ENCODE results near the gene PTPRM.

The PTPRM gene

DNA sequence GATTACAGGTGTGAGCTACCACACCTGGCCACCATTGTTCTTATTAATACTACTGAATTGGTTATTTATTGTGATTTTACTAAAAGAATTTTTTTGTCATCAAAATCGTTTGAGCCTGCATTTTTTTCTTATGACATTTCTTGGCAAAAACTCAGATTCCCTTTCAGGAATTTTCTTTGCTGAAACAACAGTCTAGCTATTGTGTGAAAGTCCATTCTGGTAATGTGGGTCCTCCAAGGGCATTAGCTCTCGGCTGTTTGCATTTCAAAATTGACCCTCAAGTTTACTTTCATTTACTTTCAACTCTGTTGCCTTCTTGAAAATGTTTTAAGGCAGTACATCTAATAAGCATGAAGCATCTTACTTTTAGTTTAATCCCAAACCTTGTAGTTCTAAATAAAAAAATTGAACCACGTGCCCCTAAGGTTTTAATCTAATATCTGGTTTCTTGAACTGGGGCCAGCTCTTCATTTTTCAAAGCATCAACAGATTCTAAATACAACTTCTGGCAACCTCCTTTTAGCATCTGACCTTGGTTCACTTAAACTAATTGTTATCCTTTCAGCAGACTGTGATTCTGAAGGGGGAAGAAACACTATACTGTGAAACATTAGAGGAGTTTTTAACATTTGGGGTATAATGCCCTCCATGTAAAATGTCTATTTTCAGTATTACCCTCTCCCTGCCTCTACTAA lies 716.9 kb downstream of the PTPRM start:
- ChIA-PET CTCF (interaction anchor here (0.6 to 0.7 kb wide), 3 partner anchors 11 to 170 kb away, joined by 3 read pairs; no protein-coding TSS in a partner anchor), POLR2A (no interaction called here)
- Histone ChIP-seq H3K36me3 (ENCODE audit: control insufficient read depth in 2 of 2, insufficient read depth in 1 of 2, low read length in 2 of 2) (no peaks in the 10 kb centered on the region), H3K27ac (ENCODE audit: extremely low read depth, low read depth, low read length) (no peak overlapping the region), H3K9me3 (ENCODE audit: control insufficient read depth, insufficient read depth, low read depth, low read length) (no peaks in the 10 kb centered on the region), H3K4me1 (ENCODE audit: control insufficient read depth, insufficient read depth, low read length) (no peaks in the 10 kb centered on the region), H3K4me3 (ENCODE audit: low read depth, low read length) (no peak overlapping the region)
- TF ChIP-seq, protein P1, sequence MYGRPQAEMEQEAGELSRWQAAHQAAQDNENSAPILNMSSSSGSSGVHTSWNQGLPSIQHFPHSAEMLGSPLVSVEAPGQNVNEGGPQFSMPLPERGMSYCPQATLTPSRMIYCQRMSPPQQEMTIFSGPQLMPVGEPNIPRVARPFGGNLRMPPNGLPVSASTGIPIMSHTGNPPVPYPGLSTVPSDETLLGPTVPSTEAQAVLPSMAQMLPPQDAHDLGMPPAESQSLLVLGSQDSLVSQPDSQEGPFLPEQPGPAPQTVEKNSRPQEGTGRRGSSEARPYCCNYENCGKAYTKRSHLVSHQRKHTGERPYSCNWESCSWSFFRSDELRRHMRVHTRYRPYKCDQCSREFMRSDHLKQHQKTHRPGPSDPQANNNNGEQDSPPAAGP (tag by site-specific recombination; IDR thresholded peaks at IDR 0.05) = no peak
- TF ChIP-seq ZNF791 (tag by site-specific recombination; IDR thresholded peaks at IDR 0.05) (no peak), ZBTB17 (tag by site-specific recombination; IDR thresholded peaks at IDR 0.05) (no peak), ZNF777 (tag by site-specific recombination; IDR thresholded peaks at IDR 0.05; ENCODE audit: borderline replicate concordance) (no peak), ZNF10 (tag by site-specific recombination; IDR thresholded peaks at IDR 0.05) (no peak), ZEB2 (tag by site-specific recombination; IDR thresholded peaks at IDR 0.05) (no peak), ZNF16 (tag by site-specific recombination; IDR thresholded peaks at IDR 0.05; ENCODE audit: low read depth) (no peak), YY2 (tag by site-specific recombination; IDR thresholded peaks at IDR 0.05) (no peak), ZNF184 (tag by site-specific recombination; IDR thresholded peaks at IDR 0.05) (no peak), ZNF670 (tag by site-specific recombination; IDR thresholded peaks at IDR 0.05; ENCODE audit: low read depth) (no peak), ZNF37A (tag by site-specific recombination; IDR thresholded peaks at IDR 0.05) (no peak), ZNF837 (tag by site-specific recombination; IDR thresholded peaks at IDR 0.05) (no peak)
- TF ChIP-seq, protein P2, sequence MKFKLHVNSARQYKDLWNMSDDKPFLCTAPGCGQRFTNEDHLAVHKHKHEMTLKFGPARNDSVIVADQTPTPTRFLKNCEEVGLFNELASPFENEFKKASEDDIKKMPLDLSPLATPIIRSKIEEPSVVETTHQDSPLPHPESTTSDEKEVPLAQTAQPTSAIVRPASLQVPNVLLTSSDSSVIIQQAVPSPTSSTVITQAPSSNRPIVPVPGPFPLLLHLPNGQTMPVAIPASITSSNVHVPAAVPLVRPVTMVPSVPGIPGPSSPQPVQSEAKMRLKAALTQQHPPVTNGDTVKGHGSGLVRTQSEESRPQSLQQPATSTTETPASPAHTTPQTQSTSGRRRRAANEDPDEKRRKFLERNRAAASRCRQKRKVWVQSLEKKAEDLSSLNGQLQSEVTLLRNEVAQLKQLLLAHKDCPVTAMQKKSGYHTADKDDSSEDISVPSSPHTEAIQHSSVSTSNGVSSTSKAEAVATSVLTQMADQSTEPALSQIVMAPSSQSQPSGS (tag by site-specific recombination; IDR thresholded peaks at IDR 0.05; ENCODE audit: low read depth) = no peak
- TF ChIP-seq, protein P3, sequence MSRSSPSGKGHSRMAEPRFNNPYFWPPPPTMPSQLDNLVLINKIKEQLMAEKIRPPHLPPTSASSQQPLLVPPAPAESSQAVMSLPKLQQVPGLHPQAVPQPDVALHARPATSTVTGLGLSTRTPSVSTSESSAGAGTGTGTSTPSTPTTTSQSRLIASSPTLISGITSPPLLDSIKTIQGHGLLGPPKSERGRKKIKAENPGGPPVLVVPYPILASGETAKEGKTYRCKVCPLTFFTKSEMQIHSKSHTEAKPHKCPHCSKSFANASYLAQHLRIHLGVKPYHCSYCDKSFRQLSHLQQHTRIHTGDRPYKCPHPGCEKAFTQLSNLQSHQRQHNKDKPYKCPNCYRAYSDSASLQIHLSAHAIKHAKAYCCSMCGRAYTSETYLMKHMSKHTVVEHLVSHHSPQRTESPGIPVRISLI (tag by site-specific recombination; IDR thresholded peaks at IDR 0.05) = no peak
- TF ChIP-seq, protein P4, sequence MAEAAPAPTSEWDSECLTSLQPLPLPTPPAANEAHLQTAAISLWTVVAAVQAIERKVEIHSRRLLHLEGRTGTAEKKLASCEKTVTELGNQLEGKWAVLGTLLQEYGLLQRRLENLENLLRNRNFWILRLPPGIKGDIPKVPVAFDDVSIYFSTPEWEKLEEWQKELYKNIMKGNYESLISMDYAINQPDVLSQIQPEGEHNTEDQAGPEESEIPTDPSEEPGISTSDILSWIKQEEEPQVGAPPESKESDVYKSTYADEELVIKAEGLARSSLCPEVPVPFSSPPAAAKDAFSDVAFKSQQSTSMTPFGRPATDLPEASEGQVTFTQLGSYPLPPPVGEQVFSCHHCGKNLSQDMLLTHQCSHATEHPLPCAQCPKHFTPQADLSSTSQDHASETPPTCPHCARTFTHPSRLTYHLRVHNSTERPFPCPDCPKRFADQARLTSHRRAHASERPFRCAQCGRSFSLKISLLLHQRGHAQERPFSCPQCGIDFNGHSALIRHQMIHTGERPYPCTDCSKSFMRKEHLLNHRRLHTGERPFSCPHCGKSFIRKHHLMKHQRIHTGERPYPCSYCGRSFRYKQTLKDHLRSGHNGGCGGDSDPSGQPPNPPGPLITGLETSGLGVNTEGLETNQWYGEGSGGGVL (tag by site-specific recombination; IDR thresholded peaks at IDR 0.05) = no peak

DNA sequence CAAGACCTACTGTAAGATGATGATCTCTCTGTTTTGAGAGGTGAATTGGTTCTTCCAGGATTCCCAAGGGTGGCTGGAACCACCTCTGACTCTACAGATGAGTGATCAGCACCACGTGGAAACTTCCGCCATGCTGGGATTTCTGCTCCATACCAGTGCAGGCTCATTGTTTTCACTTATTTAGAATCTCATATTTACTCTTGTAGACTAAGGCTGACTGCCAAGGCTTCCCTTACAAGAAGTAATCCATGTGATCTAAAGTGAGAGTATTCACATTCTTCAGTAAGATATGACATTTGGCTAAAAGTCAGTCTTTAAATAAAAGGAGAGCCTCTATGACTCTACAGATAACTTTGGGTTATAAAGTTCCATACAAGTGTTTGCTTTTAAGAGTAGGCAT lies 719.2 kb downstream of the PTPRM start:
- POLR2A ChIA-PET = no interaction called here
- no peaks in the 10 kb centered on the region for H3K9me3 ChIP-seq (ENCODE audit: control insufficient read depth, insufficient read depth, low read depth, low read length)
- H3K4me1 ChIP-seq (ENCODE audit: control insufficient read depth, insufficient read depth, low read length) = no peaks in the 10 kb centered on the region
- no peaks in the 10 kb centered on the region for H3K36me3 ChIP-seq (ENCODE audit: control insufficient read depth in 2 of 2, insufficient read depth in 1 of 2, low read length in 2 of 2)
- CTCF ChIA-PET = no interaction called here
- H3K4me3 ChIP-seq (ENCODE audit: low read depth, low read length) = no peak overlapping the region
- H3K27ac ChIP-seq (ENCODE audit: extremely low read depth, low read depth, low read length) = no peak overlapping the region
- TF ChIP-seq ZNF621 (tag by site-specific recombination; IDR thresholded peaks at IDR 0.05) (no peak), ZNF664 (tag by site-specific recombination; IDR thresholded peaks at IDR 0.05) (no peak), ZNF133 (tag by site-specific recombination; IDR thresholded peaks at IDR 0.05) (no peak), ZBTB17 (tag by site-specific recombination; IDR thresholded peaks at IDR 0.05) (no peak), ZFP37 (tag by site-specific recombination; IDR thresholded peaks at IDR 0.05) (no peak), MYNN (tag by site-specific recombination; IDR thresholded peaks at IDR 0.05; ENCODE audit: borderline replicate concordance) (no peak), ZNF658 (tag by site-specific recombination; IDR thresholded peaks at IDR 0.05) (no peak), ZNF558 (tag by site-specific recombination; IDR thresholded peaks at IDR 0.05) (no peak), KLF1 (tag by site-specific recombination; IDR thresholded peaks at IDR 0.05) (no peak)
- TF ChIP-seq, protein P5, sequence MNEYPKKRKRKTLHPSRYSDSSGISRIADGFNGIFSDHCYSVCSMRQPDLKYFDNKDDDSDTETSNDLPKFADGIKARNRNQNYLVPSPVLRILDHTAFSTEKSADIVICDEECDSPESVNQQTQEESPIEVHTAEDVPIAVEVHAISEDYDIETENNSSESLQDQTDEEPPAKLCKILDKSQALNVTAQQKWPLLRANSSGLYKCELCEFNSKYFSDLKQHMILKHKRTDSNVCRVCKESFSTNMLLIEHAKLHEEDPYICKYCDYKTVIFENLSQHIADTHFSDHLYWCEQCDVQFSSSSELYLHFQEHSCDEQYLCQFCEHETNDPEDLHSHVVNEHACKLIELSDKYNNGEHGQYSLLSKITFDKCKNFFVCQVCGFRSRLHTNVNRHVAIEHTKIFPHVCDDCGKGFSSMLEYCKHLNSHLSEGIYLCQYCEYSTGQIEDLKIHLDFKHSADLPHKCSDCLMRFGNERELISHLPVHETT (tag by site-specific recombination; IDR thresholded peaks at IDR 0.05) = no peak
- TF ChIP-seq, protein P3 (tag by site-specific recombination; IDR thresholded peaks at IDR 0.05) = no peak
- TF ChIP-seq, protein P6, sequence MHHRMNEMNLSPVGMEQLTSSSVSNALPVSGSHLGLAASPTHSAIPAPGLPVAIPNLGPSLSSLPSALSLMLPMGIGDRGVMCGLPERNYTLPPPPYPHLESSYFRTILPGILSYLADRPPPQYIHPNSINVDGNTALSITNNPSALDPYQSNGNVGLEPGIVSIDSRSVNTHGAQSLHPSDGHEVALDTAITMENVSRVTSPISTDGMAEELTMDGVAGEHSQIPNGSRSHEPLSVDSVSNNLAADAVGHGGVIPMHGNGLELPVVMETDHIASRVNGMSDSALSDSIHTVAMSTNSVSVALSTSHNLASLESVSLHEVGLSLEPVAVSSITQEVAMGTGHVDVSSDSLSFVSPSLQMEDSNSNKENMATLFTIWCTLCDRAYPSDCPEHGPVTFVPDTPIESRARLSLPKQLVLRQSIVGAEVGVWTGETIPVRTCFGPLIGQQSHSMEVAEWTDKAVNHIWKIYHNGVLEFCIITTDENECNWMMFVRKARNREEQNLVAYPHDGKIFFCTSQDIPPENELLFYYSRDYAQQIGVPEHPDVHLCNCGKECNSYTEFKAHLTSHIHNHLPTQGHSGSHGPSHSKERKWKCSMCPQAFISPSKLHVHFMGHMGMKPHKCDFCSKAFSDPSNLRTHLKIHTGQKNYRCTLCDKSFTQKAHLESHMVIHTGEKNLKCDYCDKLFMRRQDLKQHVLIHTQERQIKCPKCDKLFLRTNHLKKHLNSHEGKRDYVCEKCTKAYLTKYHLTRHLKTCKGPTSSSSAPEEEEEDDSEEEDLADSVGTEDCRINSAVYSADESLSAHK (tag by site-specific recombination; IDR thresholded peaks at IDR 0.05) = no peak

All from HEK293 (cell line).